ENCODE data around the gene CYP2U1. TPM values are rescaled to one million over a fixed set of nuclear protein-coding genes. Genes with fewer than 3 reads are reported as not detected.

CYP2U1 gene
- total and polyA plus RNA-seq, 9 of the 15 experiments (the other 6 are each of a cell fraction or from before 2014, with no cell fraction given): 0.03 to 0.15 (median 0.07) TPM

- no TSS peak for BruUV-seq (replicated peaks)
- H3K9ac ChIP-seq (ENCODE audit: insufficient read depth in 1 of 2, low read depth in 2 of 2, low read length in 2 of 2): no peak overlapping the region
- no peak for FAIRE-seq
- no peak overlapping the region for H3K27ac ChIP-seq (ENCODE audit: extremely low read depth, low read depth, low read length)
- in situ Hi-C loops (cut with MboI) (no loop called here), intact Hi-C loops (cut with micrococcal nuclease) (no loop called here)
- H3K27me3 ChIP-seq (ENCODE audit: control insufficient read depth in 2 of 2, insufficient read depth in 2 of 2, low read length in 2 of 2): no peaks in the 10 kb centered on the region
- H3K4me3 ChIP-seq: no peak overlapping the region
- no peak overlapping the region for H2AFZ ChIP-seq (ENCODE audit: low read depth, low read length)
- no peaks in the 10 kb centered on the region; the same call in 1 of the 2 replicates for H4K20me1 ChIP-seq (replicated peaks; ENCODE audit: control insufficient read depth, insufficient read depth, low read length)
- 21% methylated on average over 3 of the region's 3 CpGs for WGBS (ENCODE audit: insufficient coverage, low coverage, missing lambda C conversion rate)
- TF ChIP-seq ZNF23 (CRISPR knock-in tag; IDR thresholded peaks at IDR 0.05): no peak
- TF ChIP-seq NCOA1 (IDR thresholded peaks at IDR 0.05; ENCODE audit: low read depth): no peak
- TF ChIP-seq ZNF431 (CRISPR knock-in tag; IDR thresholded peaks at IDR 0.05): no peak
- TF ChIP-seq SPI1 (IDR thresholded peaks at IDR 0.05; ENCODE audit: borderline replicate concordance, low read depth, low read length): peak; percentile 43; the same call in 1 of the 2 replicates
- TF ChIP-seq EHMT2 (IDR thresholded peaks at IDR 0.05): no peak
- DNase-seq (ENCODE audit: extremely low read depth in 1 of 4, low spot score in 3 of 4): no peak
- peaks cover 12 to 40% of the 10 kb centered on the region in 2 experiments for H3K4me1 ChIP-seq (replicated peaks in 1 of 2; ENCODE audit: control insufficient read depth in 2 of 2, insufficient read depth in 2 of 2, low read length in 2 of 2)
- CTCF ChIA-PET (ENCODE audit: low intra/inter-chr PET ratio): no interaction called here
- no peak for ATAC-seq
- no peaks in the 10 kb centered on the region for H3K9me1 ChIP-seq (ENCODE audit: control insufficient read depth, insufficient read depth, low read length)
- peaks cover 92% of the 10 kb centered on the region for H3K79me2 ChIP-seq (ENCODE audit: control insufficient read depth, insufficient read depth, low read length)
- POLR2A ChIA-PET: interaction anchor here (1.1 kb wide), 1 partner anchor 20 kb away, joined by 3 read pairs; no protein-coding TSS in a partner anchor
- H3K9me3 ChIP-seq (replicated peaks; ENCODE audit: control insufficient read depth, insufficient read depth, low read depth, low read length): no peaks in the 10 kb centered on the region
- peaks cover 23% of the 10 kb centered on the region; the same call in 2 of the 3 replicates for H3K36me3 ChIP-seq (ENCODE audit: control insufficient read depth, insufficient read depth, low read length)
- no peak overlapping the region for H3K4me2 ChIP-seq (ENCODE audit: insufficient read depth, low read length)
Measured at GRCh38 chr4:107993969-107994368, 62.6 kb downstream of the CYP2U1 start.

- intact Hi-C loops (cut with micrococcal nuclease) (no loop called here), in situ Hi-C loops (cut with MboI) (no loop called here)
- Histone ChIP-seq H3K4me1 (replicated peaks in 1 of 2; ENCODE audit: control insufficient read depth in 2 of 2, insufficient read depth in 2 of 2, low read length in 2 of 2) (peaks cover 6 to 42% of the 10 kb centered on the region in 2 experiments), H3K4me2 (ENCODE audit: insufficient read depth, low read length) (peak overlapping the region; percentile 57), H2AFZ (ENCODE audit: low read depth, low read length) (no peak overlapping the region), H3K27me3 (ENCODE audit: control insufficient read depth in 2 of 2, insufficient read depth in 2 of 2, low read length in 2 of 2) (no peaks in the 10 kb centered on the region), H3K4me3 (no peak overlapping the region), H4K20me1 (replicated peaks; ENCODE audit: control insufficient read depth, insufficient read depth, low read length) (no peaks in the 10 kb centered on the region; the same call in 1 of the 2 replicates), H3K9me1 (ENCODE audit: control insufficient read depth, insufficient read depth, low read length) (no peaks in the 10 kb centered on the region), H3K36me3 (ENCODE audit: control insufficient read depth, insufficient read depth, low read length) (peaks cover 26% of the 10 kb centered on the region), H3K9ac (ENCODE audit: insufficient read depth in 1 of 2, low read depth in 2 of 2, low read length in 2 of 2) (peak overlapping the region in 1 of 2 experiments; percentile 1; a peak in 1 of 4 replicates), H3K27ac (ENCODE audit: extremely low read depth, low read depth, low read length) (peak overlapping the region; percentile 44), H3K79me2 (ENCODE audit: control insufficient read depth, insufficient read depth, low read length) (peaks cover 88% of the 10 kb centered on the region), H3K9me3 (replicated peaks; ENCODE audit: control insufficient read depth, insufficient read depth, low read depth, low read length) (no peaks in the 10 kb centered on the region)
- ChIA-PET POLR2A (interaction anchor here (1.1 kb wide), 1 partner anchor 19 kb away, joined by 3 read pairs; no protein-coding TSS in a partner anchor), CTCF (ENCODE audit: low intra/inter-chr PET ratio) (no interaction called here)
- peak; percentile 79 for FAIRE-seq
- BruUV-seq (replicated peaks): no TSS peak
- ATAC-seq: peak; percentile 15
- DNase-seq (ENCODE audit: extremely low read depth in 1 of 4, low spot score in 3 of 4): peak in 2 of 4 experiments; percentile 73 to 75
- no peak for TF ChIP-seq CBX3 (IDR thresholded peaks at IDR 0.05; ENCODE audit: borderline replicate concordance in 1 of 2, low read length in 2 of 2)
- TF ChIP-seq TCF3 (CRISPR knock-in tag; IDR thresholded peaks at IDR 0.05): peak; percentile 88
- TF ChIP-seq ZNF707 (CRISPR knock-in tag; conservative IDR thresholded peaks at IDR 0.05): no peak
- TF ChIP-seq CBFA2T2 (conservative IDR thresholded peaks at IDR 0.05): peak; percentile 81
- TF ChIP-seq SMAD4 (CRISPR knock-in tag; conservative IDR thresholded peaks at IDR 0.05): 0 out of 2 replicates have a peak, but pooled peaks have one; percentile 14
- TF ChIP-seq KDM1A (IDR thresholded peaks at IDR 0.05): peak; percentile 43 to 52; a peak in 2 of 4 replicates
- 0 out of 2 replicates have a peak, but pooled peaks have one; percentile 48 for TF ChIP-seq ARID3A (IDR thresholded peaks at IDR 0.05; ENCODE audit: borderline replicate concordance, low read depth, low read length)
- peak; percentile 28; the same call in 1 of the 2 replicates for TF ChIP-seq STAT5A (IDR thresholded peaks at IDR 0.05; ENCODE audit: borderline replicate concordance, low read length)
- peak; percentile 75 for TF ChIP-seq SMARCA4 (IDR thresholded peaks at IDR 0.05)
- TF ChIP-seq NR2F6 (CRISPR knock-in tag; IDR thresholded peaks at IDR 0.05): no peak
- TF ChIP-seq SMAD2 (IDR thresholded peaks at IDR 0.05; ENCODE audit: low read depth, low read length): no peak
- TF ChIP-seq CREB1 (IDR thresholded peaks at IDR 0.05): no peak
- no peak for TF ChIP-seq CREB1 (CRISPR knock-in tag; IDR thresholded peaks at IDR 0.05)
Measured at GRCh38 chr4:107994894-107995293, 63.5 kb downstream of the CYP2U1 start.
